ENCODE results near the gene KRT33B. TPM values are rescaled to one million over a fixed set of nuclear protein-coding genes. Genes with fewer than 3 reads are reported as not detected.
A peak's percentile ranks its signal among the peaks of the same experiment; 100 is the strongest.
"Not testable (repeated sequence)": the region's sequence is repeated elsewhere in the genome, so short reads cannot be mapped to it uniquely, and the experiment has no call there.

The KRT33B gene
- polyA plus RNA-seq, 3 donors: not detected

GRCh38 chr17:41394254-41394996, 24.8 kb upstream of the KRT33B start:
- no peak for DNase-seq

- DNase-seq: no peak
Measured at GRCh38 chr17:41393826-41394225, 24.2 kb upstream of the KRT33B start.

- no peak for DNase-seq
Measured at GRCh38 chr17:41393294-41393693, 23.7 kb upstream of the KRT33B start.

GRCh38 chr17:41392278-41392677, 22.7 kb upstream of the KRT33B start:
- DNase-seq: no peak

- no peak for DNase-seq
Measured at GRCh38 chr17:41391535-41391934, 21.9 kb upstream of the KRT33B start.

GRCh38 chr17:41390411-41390938, 20.9 kb upstream of the KRT33B start:
- DNase-seq: no peak

- DNase-seq: no peak
Measured at GRCh38 chr17:41387670-41388069, 18.1 kb upstream of the KRT33B start.

- DNase-seq: no peak
Measured at GRCh38 chr17:41386227-41386626, 16.6 kb upstream of the KRT33B start.

- no peak for DNase-seq
Measured at GRCh38 chr17:41383690-41384089, 14.1 kb upstream of the KRT33B start.

- no peak for DNase-seq
Measured at GRCh38 chr17:41382394-41382793, 12.8 kb upstream of the KRT33B start.

- DNase-seq: not testable (repeated sequence)
Measured at GRCh38 chr17:41381943-41382342, 12.3 kb upstream of the KRT33B start, which contains the start of gene KRT34. Gene KRT34 (minus strand): TSS chr17:41382306. CDS start chr17:41382246, 60 bp downstream.

- DNase-seq: not testable (repeated sequence)
Measured at GRCh38 chr17:41380091-41380490, 10.5 kb upstream of the KRT33B start.

- DNase-seq: peak; percentile 11
Measured at GRCh38 chr17:41377546-41377945, 7.9 kb upstream of the KRT33B start.

- DNase-seq: no peak
Measured at GRCh38 chr17:41369023-41369422, 590 bp downstream of the KRT33B start.

GRCh38 chr17:41367426-41368075, 2.1 kb downstream of the KRT33B start:
- no peak for DNase-seq

- DNase-seq: no peak
Measured at GRCh38 chr17:41366070-41366469, 3.5 kb downstream of the KRT33B start.

- no peak for DNase-seq
Measured at GRCh38 chr17:41363881-41364280, 5.7 kb downstream of the KRT33B start.

- DNase-seq: no peak
Measured at GRCh38 chr17:41360296-41360995, 9.2 kb downstream of the KRT33B start.

GRCh38 chr17:41354536-41354935, 15.1 kb downstream of the KRT33B start:
- DNase-seq: no peak

- DNase-seq: no peak
Measured at GRCh38 chr17:41352597-41353366, 16.8 kb downstream of the KRT33B start.

GRCh38 chr17:41351177-41351576, 18.4 kb downstream of the KRT33B start:
- no peak for DNase-seq

- not testable (repeated sequence) for DNase-seq
Measured at GRCh38 chr17:41350381-41350878, 19.2 kb downstream of the KRT33B start, which contains the start of gene KRT33A. Gene KRT33A (minus strand): TSS chr17:41350828. CDS start chr17:41350767, 61 bp downstream.

All from renal pelvis (tissue), 4 donors.